Skeletal muscle tissue (tissue), 4 donors: Measurements from ENCODE around the gene CMSS1. TPM values are rescaled to one million over a fixed set of nuclear protein-coding genes. Genes with fewer than 3 reads are reported as not detected.

Source experiments
- H3K27ac ChIP-seq: one replicate; pipeline ENCODE4 v1.7.0; 2013; ENCODE audit warnings: mild to moderate bottlenecking, low read depth, low read length, inconsistent platforms
- H3K27me3 ChIP-seq, 3 donors: one replicate each; pipeline ENCODE4 v1.7.0; 2013; ENCODE audit warnings: low read length in 3 of 3; ENCODE audit not compliant: control insufficient read depth in 3 of 3, insufficient read depth in 3 of 3
- H3K36me3 ChIP-seq, 3 donors: one replicate each; pipeline ENCODE4 v1.7.0; 2013; ENCODE audit warnings: low read length in 3 of 3; ENCODE audit not compliant: control insufficient read depth in 3 of 3, insufficient read depth in 3 of 3
- H3K4me1 ChIP-seq, 3 donors: one replicate each; pipeline ENCODE4 v1.7.0; 2013; ENCODE audit warnings: low read length in 3 of 3, mild to moderate bottlenecking in 3 of 3; ENCODE audit not compliant: control insufficient read depth in 3 of 3, insufficient read depth in 3 of 3
- H3K4me3 ChIP-seq, 3 donors: one replicate each; pipeline ENCODE4 v1.7.0; 2013; ENCODE audit warnings: low read length in 3 of 3
- H3K9ac ChIP-seq, 3 donors: one replicate each; pipeline ENCODE4 v1.7.0; 2013; ENCODE audit warnings: low read length in 3 of 3, mild to moderate bottlenecking in 3 of 3, moderate library complexity in 2 of 3, low read depth in 1 of 3
- H3K9me3 ChIP-seq, 3 donors: one replicate each; pipeline ENCODE4 v1.7.0; 2013; ENCODE audit warnings: low read length in 3 of 3; ENCODE audit not compliant: control insufficient read depth in 3 of 3
- total RNA-seq: library from RNA; depleted of rRNA; stranded (reverse); fragments of >200 nt; gene quantifications from one replicate; pipeline ENCODE4 v1.2.3, GENCODE V29; 2014
- donor health status: Osteomylitis.

Gene CMSS1
- total RNA-seq, 1 donor from 2014 or later, result 8.4 TPM

DNA sequence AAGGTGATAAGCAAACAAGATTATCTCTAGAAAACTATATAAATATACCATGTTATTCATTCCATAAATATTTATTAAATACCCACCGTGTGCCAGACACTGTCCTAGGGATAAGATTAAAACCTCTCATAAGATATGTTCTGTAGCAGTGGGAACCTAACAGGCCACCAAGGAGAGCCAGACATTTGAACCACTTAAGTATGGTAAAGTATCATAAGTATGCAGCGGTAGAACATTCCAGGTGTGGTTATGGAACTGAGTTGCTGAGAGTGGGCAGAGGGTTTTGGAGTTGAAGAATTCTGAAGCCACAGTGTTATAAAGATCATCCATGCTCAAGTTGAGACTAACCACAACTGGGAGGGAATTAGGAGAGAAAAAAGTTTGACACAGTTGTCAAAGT, 282.0 kb downstream of the CMSS1 start:
- Histone ChIP-seq H3K4me1 (peaks cover 45 to 55% (median 53%) of the 10 kb centered on the region in 3 donors), H3K27ac (peak overlapping the region; percentile 82), H3K9ac (peak overlapping the region in 1 of 3 donors; percentile 48)

DNA sequence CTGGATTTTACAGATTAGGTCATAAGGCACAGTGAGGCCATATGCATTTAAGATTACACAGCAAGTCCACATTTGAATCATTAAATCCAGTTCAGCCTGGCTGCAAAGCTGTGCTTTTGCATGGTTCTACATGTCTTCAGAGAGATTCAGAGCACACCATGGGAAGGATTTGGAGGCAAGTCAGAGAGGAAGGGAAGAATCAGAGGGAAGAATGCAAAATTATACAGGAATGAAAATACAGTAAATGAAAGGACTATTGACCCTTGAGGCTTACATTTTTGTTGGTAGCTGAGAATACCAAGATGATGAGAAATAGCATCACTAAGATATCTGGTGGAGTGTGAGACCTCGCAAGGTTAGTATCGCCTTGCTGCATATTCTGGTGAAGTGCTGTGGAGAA, 282.8 kb downstream of the CMSS1 start:
- H3K9me3 ChIP-seq, result no peaks in the 10 kb centered on the region
- peaks cover 53 to 60% (median 58%) of the 10 kb centered on the region in 3 donors for H3K4me1 ChIP-seq
- no peak overlapping the region for H3K4me3 ChIP-seq
- peaks cover 0 to 2% (median 0%) of the 10 kb centered on the region in 3 donors for H3K36me3 ChIP-seq
- H3K9ac ChIP-seq, result no peak overlapping the region
- H3K27ac ChIP-seq, result peak overlapping the region; percentile 82
- no peaks in the 10 kb centered on the region for H3K27me3 ChIP-seq

More for the DNA sequence above, 282.0 kb downstream of the CMSS1 start:
- Histone ChIP-seq H3K9me3 (no peaks in the 10 kb centered on the region), H3K27me3 (no peaks in the 10 kb centered on the region), H3K36me3 (peaks cover 0 to 2% (median 0%) of the 10 kb centered on the region in 3 donors), H3K4me3 (no peak overlapping the region)

GRCh38 chr3:100102757-100103156, 285.1 kb downstream of the CMSS1 start:
- Histone ChIP-seq H3K27ac (peak overlapping the region; percentile 90), H3K9ac (peak overlapping the region in 2 of 3 donors; percentile 24 to 63), H3K36me3 (peaks cover 0 to 2% (median 0%) of the 10 kb centered on the region in 3 donors), H3K4me1 (peaks cover 69 to 74% (median 70%) of the 10 kb centered on the region in 3 donors), H3K4me3 (peak overlapping the region in 2 of 3 donors; percentile 31 to 37), H3K27me3 (no peaks in the 10 kb centered on the region), H3K9me3 (no peaks in the 10 kb centered on the region)

DNA sequence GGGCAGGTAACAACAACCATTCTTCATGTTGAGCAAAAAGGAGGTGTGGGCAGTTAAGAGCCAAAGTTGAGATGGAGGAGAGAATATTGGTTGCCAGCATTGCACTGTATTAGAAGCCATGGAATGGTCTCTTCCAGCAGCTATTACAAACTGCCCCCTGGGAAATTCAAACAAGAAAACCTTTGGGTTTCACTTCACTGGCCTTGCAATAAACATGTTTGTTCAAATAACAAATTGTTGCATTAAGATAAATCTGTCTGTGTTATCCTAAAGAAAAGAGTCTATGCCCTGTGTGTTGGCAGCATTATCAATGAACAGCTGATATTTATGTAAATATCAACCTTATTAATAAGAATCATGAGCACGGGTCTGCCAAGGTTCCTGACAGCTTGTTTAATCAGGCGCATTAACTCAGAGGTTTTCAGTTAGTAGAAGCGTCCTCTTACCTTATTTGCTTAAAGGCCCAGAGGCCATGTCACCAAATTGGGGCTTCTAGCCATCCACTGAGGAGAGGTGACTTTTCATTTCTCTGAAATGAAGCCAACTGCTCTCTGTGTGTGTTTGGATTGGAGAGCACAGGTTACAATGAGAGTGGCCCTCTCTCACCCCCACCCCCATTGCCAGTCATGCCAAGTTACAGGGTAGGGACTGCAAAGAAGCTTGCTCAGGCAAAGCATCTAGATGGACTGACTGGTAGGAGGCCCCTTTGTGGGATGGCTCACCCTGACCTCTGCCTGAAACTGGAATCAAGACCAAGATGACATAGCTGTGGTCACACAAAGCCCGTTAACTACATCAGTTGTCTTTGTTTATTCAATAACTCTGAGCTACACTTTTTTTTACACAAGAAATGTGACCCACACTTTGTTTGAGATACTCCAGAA, 286.1 kb downstream of the CMSS1 start:
- Histone ChIP-seq H3K27ac (peak overlapping the region; percentile 90), H3K27me3 (no peaks in the 10 kb centered on the region), H3K9me3 (no peaks in the 10 kb centered on the region), H3K4me1 (peaks cover 66 to 71% (median 67%) of the 10 kb centered on the region in 3 donors), H3K9ac (peak overlapping the region in 2 of 3 donors; percentile 14 to 63), H3K36me3 (peaks cover 0 to 2% (median 0%) of the 10 kb centered on the region in 3 donors), H3K4me3 (peak overlapping the region; percentile 26 to 41 (median 32))

GRCh38 chr3:100104442-100104798, 286.8 kb downstream of the CMSS1 start:
- Histone ChIP-seq H3K4me1 (peaks cover 61 to 68% (median 67%) of the 10 kb centered on the region in 3 donors), H3K27ac (peak overlapping the region; percentile 90)

DNA sequence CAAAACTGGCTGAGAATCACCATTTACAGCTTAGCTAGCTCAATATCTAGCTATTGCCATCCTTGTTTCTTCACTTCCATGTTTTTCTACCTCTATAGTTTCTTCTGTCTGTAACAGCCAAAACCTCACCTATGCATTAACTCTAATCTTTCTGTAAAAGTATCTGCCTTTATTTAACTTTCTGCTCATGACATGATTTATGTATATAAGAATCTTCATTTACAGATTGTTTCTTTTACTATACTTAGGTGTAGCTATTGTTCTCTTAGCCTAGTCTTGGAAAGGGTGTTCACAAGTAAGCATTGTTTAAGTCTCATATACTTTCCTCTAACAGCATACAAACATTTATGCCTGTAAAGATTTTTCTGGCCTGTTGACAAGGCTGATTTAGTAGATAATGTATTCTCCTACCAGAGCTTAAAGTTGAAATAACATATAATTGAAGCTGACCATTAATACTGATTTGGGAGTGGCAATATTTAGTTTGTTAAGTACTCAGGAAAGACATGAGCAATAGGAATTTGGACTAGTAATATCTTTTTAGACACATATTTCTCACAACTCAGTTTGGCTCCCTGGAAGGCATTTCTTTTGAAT, 287.3 kb downstream of the CMSS1 start:
- Histone ChIP-seq H3K27me3 (no peaks in the 10 kb centered on the region), H3K4me3 (peak overlapping the region in 1 of 3 donors; percentile 32), H3K9ac (peak overlapping the region in 1 of 3 donors; percentile 17), H3K4me1 (peaks cover 56 to 64% (median 63%) of the 10 kb centered on the region in 3 donors), H3K36me3 (peaks cover 0 to 2% (median 0%) of the 10 kb centered on the region in 3 donors), H3K27ac (peak overlapping the region; percentile 90), H3K9me3 (no peaks in the 10 kb centered on the region)

More at GRCh38 chr3:100104442-100104798, 286.8 kb downstream of the CMSS1 start:
- H3K27me3 ChIP-seq, result no peaks in the 10 kb centered on the region
- H3K9ac ChIP-seq, result no peak overlapping the region
- peaks cover 0 to 2% (median 0%) of the 10 kb centered on the region in 3 donors for H3K36me3 ChIP-seq
- H3K9me3 ChIP-seq, result no peaks in the 10 kb centered on the region
- H3K4me3 ChIP-seq, result peak overlapping the region in 2 of 3 donors; percentile 32 to 41

DNA sequence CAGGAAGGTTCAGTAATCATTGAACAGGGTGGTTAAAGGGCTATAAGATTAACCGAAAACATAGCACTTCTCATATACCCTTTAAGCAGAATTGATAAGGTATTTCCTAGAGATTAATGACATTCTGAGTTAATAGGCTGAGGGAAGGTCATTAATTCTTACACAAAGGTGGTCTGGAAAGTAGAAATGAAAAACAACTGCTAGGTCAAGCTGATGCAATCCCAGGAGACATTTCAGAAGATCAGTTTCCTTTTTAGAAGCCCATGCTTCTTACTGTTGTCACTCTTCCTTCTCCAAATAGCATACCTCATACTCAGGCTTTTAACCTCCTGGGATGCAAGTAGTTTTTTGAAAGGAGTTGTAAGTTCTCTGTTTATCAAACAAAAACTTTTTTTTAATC, 287.8 kb downstream of the CMSS1 start:
- peaks cover 56 to 61% (median 58%) of the 10 kb centered on the region in 3 donors for H3K4me1 ChIP-seq
- peaks cover 0 to 2% (median 0%) of the 10 kb centered on the region in 3 donors for H3K36me3 ChIP-seq
- no peaks in the 10 kb centered on the region for H3K27me3 ChIP-seq
- H3K4me3 ChIP-seq, result peak overlapping the region in 1 of 3 donors; percentile 6
- peak overlapping the region; percentile 90 for H3K27ac ChIP-seq
- peak overlapping the region in 1 of 3 donors; percentile 17 for H3K9ac ChIP-seq
- H3K9me3 ChIP-seq, result no peaks in the 10 kb centered on the region

GRCh38 chr3:100106094-100106493, 288.4 kb downstream of the CMSS1 start:
- H3K9ac ChIP-seq, result no peak overlapping the region
- no peaks in the 10 kb centered on the region for H3K27me3 ChIP-seq
- peak overlapping the region; percentile 6 to 35 (median 26) for H3K4me3 ChIP-seq
- no peaks in the 10 kb centered on the region for H3K9me3 ChIP-seq
- H3K36me3 ChIP-seq, result peaks cover 0 to 2% (median 0%) of the 10 kb centered on the region in 3 donors
- H3K4me1 ChIP-seq, result peaks cover 52 to 55% (median 53%) of the 10 kb centered on the region in 3 donors
- peak overlapping the region; percentile 90 for H3K27ac ChIP-seq

GRCh38 chr3:100106531-100107141, 289.0 kb downstream of the CMSS1 start:
- no peaks in the 10 kb centered on the region for H3K9me3 ChIP-seq
- H3K4me1 ChIP-seq, result peaks cover 48 to 54% (median 51%) of the 10 kb centered on the region in 3 donors
- peaks cover 0 to 2% (median 0%) of the 10 kb centered on the region in 3 donors for H3K36me3 ChIP-seq
- H3K27ac ChIP-seq, result peak overlapping the region; percentile 90
- H3K27me3 ChIP-seq, result no peaks in the 10 kb centered on the region
- H3K9ac ChIP-seq, result no peak overlapping the region
- H3K4me3 ChIP-seq, result peak overlapping the region; percentile 6 to 42 (median 35)
